ENCODE measurements around the gene HDHD3.

HDHD3 gene

DNA sequence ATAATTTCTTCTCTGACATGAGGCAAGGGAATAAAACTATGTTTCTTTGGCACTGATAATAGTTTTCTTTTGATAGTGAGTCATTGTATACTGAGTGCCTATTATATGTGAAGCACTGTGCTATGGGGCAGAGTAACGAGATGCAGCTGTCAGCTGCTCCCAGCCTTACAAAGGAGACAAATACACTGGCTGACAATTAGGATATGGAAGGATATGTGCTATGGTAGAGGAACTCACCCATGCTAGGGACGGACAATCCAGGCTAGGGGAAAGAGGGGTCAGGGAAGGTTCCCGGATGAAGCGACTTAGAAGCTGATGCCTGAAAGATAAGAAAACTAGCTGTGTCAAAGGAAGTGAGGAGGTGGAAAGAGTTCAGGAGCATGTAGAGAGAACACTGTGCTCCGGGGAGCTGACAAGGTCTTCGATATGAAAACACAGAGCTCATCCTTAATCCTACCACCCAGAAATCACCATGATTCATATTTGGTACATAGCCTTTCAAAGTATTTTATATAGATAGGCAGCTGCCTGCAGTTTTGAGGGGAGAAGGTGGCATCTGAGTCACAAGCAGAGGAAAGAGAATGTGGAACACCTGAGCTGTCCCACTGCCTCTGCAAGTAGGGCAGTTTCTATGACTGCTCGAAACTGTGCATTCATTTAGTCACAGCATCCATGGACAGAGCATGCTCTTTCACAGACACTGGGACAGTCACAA, 15.3 kb downstream of the HDHD3 start:
- DNase-seq: no peak

DNA sequence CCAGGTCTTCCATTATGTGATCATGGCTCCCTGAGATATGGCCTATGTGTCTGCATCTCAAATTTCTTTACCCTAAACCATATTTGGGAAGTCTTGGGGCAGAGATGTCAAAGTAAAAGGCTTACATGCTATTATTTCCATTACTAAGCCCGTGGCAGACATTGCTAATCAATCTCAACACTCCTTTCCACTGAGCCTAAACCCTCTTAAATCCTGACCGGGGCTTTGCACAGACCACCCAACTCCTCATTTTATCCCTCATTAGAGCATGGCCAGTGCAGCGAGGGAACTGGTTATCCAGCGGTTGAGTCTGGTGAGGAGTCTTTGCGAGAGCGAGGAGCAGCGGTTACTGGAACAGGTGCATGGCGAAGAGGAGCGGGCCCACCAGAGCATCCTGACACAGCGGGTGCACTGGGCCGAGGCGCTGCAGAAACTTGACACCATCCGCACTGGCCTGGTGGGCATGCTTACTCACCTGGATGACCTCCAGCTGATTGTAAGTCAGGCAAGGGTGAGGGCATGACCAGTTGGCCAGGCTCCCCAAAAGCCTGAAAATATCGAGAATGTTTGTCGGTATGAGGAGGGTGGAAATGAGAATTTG, 16.4 kb downstream of the HDHD3 start:
- DNase-seq: no peak

DNA sequence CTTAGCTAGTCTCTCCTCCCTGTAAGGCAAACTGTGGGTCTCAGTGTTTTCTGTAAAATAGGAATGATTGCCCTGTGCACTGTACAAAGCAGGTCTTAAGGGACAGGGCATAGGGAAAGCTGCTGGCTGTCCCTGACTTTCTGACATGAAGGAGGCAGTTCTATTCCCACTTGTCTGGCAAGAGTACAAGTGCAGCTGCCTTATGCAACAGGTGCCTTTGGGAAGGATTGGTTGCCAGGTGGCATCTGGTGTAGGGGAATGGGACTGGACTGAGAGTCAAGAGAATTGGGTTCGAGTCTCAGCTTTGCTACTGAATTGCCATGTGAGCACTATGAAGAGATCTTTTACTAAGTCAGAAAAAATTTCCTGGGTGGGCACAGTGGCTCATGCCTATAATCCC, 17.4 kb downstream of the HDHD3 start:
- no peak for DNase-seq

DNA sequence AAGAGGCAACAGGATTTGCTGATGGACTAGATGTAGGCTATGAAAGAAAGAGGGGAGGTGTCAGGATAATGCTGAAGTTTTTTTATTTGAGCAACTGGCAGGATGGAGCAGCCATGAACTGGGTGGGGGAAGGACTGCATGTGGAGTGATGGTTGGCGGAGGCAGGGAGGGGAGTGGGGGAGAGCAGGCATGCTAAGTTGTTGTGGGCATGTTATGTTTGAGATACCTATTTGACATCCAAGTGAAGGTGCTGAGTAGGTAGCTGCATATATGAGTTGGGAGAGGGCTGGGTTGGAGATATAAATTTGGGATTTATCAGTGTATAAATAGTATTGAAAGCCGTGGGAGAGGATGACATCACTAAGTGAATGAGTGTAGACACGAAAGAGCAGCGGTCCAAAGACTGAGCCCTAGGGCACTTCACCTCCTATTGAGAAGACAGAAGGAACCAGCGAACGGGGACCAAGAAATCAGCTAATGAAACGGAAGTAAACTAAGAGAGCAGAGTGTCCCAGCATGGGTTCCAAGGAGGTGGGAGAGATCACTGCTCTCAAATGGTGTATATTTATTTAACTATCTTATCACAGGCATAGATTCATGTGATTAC, 20.0 kb downstream of the HDHD3 start:
- no peak for DNase-seq

DNA sequence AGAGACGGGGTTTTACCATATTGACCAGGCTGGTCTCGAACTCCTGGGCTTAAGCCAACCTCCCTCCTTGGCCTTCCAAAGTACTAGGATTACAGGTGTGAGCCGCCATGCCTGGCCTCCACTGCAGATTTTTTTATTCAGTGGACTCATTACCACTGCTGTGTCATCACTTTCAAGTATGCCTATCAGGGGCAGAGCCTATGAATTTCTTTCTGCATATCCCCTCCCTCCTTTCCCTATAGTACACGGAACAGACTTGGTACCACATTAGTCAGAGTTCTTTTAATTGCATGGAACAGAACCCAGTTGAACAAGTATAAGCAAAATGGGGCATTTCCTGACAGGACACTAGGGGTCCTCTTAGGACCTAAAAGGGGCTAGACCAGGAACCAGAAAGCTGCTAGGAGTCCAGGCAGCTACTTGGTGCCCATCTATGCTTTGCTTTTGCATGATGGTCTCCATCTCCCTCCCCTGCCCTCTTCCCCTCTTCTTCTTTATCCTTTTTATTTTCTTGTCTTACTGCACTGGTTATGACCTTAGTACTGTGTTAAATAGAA, 21.7 kb downstream of the HDHD3 start:
- DNase-seq: peak; percentile 69

DNA sequence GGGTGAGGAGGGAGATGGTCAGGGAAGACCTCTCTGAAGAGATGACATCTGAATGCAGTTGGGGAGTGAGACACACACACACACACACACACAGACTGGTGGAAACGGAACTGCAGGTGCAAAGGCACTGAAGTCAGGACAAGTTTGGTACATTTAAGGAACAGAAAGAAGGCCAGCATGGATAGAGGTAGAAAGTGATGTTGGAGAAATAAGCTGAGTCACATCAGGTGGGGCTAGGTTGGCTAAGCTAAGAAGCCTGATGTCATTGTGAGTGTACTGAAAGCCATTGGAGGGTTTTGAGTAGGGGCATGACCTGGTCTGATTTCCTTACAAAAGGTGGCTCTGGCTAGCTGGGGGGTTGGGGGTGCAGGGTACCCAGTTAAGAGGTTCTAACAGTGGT, 24.4 kb downstream of the HDHD3 start:
- DNase-seq: peak; percentile 28

DNA sequence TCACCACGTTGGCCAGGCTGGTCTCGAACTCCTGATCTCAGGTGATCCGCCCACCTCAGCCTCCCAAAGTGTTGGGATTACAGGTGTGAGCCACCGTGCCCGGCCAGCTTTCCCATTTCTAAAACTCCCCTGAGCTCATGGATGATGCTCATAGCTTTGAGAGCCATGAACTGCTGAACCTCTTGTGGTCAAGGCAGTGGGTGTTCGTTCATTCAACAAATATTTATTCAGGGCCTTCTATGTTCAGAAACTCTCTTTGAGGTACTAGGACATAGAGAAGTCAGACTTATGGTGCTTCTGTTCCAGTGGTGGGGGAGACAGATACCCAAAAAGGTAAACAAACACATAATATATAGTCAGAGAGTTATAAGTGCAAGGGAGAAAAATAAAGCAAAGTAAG, 24.8 kb downstream of the HDHD3 start:
- no peak for DNase-seq

DNA sequence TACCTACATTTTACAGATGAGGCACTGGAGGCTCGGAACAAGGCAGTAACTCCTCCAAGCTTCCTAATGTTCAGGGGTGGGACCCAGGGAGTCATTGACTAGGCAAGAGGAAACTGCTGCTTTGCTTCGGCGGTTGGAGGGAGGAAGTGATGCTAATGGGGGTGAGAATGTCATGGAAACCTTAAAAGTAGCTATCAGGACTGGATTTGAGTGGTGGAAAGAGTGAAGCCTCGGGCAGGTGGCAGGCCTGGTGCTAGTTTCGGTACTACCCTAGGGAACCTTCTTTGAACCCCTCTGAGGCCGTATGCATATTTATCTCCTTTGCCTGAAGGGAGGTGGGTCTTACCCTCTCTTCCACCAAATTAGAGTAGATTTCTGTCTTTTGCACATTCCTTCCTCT, 25.8 kb downstream of the HDHD3 start:
- DNase-seq: peak; percentile 85

DNA sequence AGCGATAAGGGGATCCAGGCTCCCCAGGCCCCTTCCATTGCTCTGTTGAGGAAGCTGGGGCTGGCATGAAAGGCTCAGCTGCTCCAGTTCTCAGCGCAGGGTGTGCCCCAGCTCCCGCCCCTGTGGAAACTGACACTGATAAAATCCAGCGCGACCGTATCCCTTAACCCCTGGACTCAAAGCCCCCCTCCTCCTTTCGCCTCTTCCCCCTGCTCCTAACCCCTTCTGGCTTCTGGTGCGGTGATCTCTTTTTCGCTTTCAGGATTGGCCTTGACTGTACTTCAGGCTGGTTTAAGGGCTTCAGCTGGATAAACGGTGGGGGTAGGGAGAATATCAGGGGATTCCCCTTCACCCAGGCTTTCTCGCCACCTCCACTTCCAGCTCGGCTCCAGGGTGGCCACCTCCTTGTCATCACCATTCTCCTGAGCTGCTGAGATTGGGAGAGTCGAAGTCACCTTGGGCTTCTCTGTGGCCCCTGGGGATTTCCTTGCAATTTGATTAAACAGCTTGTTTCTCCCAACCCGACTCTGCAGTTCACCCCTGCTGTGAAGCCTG, 26.6 kb downstream of the HDHD3 start:
- peak; percentile 57 for DNase-seq

DNA sequence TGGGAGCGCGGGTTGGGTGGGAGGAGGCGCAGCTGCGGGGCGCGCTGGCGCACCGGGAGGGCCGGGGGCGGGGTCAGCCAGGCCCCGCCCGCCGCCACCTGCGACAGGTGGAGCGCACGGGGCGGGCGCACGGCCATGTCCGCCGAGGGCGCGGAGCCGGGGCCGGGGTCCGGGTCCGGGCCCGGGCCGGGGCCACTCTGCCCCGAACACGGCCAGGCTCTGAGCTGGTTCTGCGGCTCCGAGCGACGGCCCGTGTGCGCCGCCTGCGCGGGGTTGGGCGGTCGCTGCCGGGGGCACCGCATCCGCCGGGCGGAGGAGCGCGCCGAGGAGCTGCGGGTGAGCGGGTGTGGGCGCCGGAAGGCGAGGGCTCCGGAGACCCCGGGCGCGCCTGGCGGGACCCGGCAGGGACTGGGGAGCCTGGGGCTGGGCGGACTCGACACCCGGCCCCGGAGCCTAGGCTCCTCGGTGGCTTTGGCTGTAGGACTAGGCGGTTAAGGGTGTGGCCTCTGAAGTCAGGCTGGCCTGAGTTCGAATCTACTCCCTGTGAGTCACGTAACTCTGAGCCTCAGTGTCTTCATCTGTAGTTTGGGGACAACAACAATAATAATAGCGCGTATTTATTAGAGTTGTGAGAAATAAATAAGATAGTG, 27.2 kb downstream of the HDHD3 start, which contains the start of gene BSPRY:
TSS of gene BSPRY (plus strand) at position 97 of the 650 bp plus-strand sequence. CDS start at position 136, 39 bp downstream.
- DNase-seq: peak; percentile 76

DNA sequence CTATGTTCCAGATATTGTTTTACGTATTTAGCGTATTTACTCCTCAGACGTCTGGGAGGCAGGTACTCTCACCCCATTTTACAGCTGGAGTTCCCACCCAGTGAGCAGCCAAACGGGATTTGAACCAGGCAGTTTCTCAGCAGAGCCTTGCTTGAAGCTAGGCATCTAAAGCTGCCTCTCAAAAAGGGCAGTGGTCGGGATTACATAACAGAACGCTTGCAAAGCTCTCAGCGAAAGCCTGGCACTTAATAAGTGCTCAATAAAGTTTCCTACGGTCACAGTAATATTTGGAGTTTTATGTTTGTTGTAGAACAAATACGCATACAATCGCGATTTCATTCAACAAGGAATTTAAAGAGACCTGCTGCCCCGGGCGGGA, 27.7 kb downstream of the HDHD3 start:
- peak; percentile 55 for DNase-seq

DNA sequence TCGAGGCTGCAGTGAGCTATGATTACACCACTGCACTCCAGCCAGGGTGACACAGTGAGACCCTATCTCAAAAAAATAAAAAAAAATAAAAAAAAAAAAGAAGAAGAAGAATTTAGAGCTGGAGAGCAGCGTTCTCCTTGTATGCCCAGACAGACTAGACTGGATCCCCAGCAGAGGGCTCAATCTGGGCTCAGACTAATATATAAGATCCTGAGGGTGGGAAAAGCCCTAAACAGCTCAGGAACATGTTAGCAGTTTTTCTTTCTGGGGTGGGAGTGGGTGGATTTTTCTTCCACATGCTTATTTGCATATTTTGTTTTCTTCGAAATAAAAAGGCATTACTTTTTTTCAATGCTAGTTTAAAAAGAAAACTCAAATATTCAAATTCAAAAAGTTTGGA, 28.3 kb downstream of the HDHD3 start:
- peak; percentile 51 for DNase-seq

DNA sequence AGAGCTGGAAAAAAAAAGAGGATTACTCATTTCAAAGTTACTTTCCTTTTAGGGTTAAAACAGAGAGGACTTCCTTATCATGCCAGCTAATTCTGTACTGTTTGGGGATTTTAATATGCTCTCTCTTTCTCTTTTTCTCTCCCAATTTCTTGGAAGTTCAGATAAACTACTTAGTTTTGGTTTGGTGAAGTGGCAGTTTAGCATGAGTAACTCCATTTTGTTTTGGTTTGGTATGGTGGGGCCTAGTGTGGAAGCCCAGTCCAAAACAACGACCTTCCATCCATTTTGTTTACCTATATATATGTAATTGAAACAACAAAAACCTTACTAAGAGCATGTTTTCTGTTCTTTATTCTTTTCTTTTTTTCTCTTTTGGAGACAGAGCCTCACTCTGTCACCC, 31.1 kb downstream of the HDHD3 start:
- no peak for DNase-seq

DNA sequence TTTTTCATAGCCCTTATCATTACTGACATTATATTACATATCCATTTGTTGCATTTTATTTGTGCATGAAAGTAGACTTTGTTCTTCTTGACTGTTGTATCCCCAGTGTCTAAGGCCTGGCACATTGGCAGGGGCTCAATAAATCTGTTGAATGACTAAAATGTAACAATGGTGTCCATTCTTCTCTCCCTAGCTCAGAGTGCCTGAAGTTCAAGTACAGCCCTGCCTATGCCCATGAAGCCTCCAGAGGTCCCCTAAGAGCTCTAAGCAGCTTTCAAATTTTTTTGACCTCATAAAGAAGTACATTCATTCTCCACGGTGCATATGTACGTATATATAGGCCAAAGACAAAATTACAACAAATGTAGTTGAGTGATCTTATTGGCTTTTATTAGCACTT, 31.6 kb downstream of the HDHD3 start:
- peak; percentile 59 for DNase-seq

DNA sequence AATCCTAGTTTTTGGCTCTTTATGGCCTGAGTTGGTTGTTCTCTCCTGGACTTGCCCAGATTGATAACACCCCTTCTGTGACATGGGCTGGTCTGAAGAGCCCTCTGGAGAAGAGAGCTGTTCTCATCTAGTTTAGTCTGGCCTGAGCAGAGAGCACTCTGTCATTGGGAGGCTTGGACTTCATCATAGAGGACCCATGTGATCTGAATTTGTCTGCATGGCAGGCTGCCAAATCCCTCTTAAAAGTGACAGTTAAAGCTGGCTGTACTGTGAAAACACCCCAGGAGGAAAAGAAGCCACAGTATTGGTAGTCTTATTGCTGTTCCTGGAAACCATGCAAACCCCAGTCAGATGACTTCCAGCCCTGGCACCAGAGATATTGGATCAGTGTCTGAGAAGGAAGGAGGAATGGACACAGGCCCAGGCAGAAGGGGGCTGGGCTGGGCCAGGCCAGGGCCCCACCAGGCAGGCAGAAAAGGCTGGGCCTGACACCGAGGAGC, 33.0 kb downstream of the HDHD3 start:
- peak; percentile 98 for DNase-seq

DNA sequence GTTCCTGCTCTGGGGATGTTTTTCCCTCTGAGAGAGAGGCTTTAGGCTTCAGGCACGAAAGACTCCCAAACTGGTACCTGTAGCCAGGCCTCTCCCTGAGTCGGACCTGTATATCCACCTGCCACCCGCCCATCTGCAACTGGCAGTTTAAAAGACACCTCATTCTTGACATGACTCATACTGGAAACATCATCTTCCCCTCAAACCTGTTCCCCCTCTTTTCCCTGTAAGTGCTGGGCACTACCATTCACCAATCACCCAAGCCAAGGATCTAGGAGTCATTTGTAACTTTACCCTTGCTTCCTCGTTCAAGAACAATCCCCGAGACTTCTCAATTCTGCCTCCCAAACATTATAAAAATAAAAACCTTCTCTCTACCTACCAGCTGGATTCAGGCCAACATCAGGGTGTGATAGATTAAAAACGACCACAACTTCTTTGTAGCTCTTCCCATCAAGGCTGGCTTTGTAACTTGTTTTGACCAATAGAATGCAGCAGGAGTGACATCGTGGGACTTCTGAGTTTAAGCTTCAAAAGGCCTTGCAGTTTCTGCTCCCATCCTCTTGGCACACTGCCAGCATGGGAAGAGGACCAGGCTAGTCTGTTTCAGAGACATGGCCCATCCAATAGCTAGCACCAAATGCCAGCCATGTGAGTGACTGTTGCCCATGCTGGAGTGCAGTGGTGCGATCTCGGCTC, 34.9 kb downstream of the HDHD3 start:
- peak; percentile 91 for DNase-seq

DNA sequence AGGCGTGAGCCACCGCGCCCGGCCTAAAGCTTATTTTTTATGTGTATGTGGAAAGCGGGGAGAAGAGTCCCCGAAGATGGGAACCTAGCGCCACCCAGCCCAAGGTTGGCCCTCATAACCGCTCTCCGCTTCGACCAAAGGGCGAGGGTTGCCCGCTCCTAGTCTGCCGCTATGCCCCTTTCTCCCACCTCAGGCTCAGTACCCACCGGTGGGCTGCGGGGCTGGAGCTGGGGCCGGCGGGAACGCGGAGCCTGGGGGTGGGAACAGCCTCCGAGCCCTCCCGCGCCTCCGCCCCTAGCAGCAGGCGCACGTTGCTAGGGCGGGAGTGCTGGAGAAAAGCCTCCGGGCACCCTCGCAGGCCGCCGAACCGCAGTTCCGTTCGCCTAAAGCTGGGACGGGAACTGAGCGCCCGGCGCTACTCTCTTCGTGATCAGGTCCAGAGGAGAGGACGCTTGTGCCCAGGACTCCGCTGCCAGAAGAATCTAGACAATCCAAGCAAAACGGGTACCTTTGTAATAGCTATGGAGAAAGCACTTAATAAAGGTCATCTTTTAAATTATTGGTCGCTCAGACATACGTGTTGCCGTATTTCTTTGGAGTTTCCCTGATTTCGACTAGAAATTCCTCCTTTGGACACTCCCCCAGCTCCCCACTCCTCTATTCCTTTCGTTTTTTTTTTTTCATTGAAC, 36.6 kb downstream of the HDHD3 start, which contains the start of gene WDR31:
TSS of gene WDR31 (minus strand) at position 265 of the 689 bp plus-strand sequence. CDS start 8,253 bp downstream, outside the sequence.
- DNase-seq: peak; percentile 94

DNA sequence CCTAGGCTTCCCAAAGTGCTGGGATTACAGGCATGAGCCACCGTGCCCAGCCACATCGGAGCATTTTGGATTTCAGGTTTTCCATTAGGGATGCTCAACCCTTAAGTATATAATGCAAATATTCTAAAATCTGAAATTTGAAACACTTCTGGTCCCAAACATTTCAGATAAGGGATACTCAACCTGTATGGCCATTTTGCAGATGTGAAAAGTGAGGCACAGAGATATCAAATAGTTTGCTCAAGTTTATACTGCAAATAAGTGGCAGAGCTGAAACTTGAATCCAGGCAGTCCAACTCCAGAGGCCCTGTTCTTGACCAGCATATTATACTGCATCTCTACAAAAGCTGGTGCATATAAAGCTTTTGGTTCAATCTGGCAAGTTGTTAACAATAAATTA, 39.1 kb downstream of the HDHD3 start:
- DNase-seq: no peak

DNA sequence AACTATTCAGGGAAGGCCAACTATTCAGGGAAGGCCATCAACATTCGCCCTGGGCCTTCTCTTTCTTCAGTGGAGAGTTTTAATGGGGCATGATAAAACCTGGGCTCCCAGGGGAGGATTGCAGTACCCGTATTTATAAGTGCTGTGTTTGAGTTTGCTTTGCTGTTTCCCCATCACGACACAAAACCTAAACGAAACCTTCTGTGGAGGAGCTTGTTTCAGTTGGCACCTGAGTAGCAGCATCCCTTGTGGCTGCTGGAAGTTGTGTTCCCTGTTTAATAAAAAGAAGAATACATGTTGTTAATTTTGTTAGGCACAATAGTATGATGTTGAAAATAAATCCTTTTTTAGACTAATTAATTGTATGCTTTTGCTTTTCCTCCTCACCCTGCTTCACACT, 45.0 kb downstream of the HDHD3 start:
- no peak for DNase-seq

DNA sequence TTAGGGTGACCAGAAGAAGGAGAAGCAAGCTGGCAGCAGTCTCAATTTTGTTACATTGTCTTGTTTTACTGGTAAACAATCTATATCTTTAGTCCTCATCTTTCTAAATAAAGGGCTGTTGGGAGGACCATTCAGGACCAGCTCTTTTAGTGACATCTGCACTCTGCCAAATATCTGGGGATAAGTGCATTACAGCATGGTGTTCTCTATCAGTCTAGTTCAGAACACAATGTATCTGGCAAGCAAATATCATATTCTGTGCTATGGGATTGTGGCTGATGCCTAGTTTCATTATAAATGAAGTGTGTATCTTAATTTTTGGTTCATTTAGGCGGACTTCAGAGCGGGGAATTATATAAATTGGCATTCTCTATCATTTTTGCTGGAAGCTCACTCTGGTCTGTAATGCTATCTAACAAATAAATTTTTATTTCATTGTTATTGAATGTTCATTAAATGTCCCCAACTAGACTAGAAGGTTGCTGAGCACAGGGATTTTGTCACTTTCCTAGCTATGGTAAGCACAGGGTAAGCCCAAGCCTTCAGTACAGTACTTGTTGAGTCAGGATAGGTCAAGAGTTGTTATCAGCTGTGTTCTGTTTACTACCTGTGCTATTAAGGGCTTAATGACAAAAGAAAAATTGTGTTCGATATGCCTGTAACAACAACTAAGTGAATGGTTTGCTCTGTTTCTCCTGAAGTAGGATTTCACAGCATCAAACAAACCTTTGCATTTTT, 48.6 kb downstream of the HDHD3 start:
- DNase-seq: no peak

DNA sequence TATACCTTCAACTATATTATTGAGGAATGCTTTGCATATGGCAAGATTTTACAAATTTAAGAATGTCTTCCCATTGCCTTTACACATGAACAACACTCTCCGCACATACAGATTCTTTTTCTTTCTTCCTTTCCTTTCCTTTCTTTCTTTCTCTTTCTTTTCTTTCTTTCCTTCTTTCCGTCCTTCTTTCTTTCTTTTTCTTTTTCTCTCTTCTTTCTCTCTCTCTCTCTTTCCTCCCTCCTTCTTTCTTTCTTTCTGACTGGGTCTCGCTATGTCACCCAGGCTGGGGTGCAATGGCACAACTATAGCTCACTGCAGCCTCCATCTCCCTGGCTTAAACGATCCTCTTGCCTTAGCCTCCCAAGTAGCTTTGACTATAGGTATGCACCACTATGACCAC, 50.6 kb downstream of the HDHD3 start:
- DNase-seq: no peak
